H1 (cell line): Measurements from ENCODE around the gene PTPRC. TPM values are rescaled to one million over a fixed set of nuclear protein-coding genes. Genes with fewer than 3 reads are reported as not detected.

Experiments used
- BACH1 ChIP-seq: IDR thresholded peaks from 2 replicates; pipeline ENCODE4 v1.6.1; 2012; ENCODE audit warnings: low read length, improper control_type of control experiment
- POU5F1 ChIP-seq: IDR thresholded peaks from 2 replicates; pipeline ENCODE4 v1.6.1; 2011; ENCODE audit warnings: low read depth, mild to moderate bottlenecking, low read length, moderate library complexity
- polyA plus RNA-seq, 7 experiments: library from polyadenylated mRNA; depleted of rRNA in 3 of 7; stranded (reverse) in 5 of 7; unstranded in 2 of 7; fragments of >200 nt in 5 of 7; fragments of 200-250 nt in 2 of 7; gene quantifications; 1 replicate in 5 of 7; 2 replicates in 1 of 7; 4 replicates in 1 of 7; pipeline versions ENCODE4 v1.2.1 to v1.2.3, GENCODE V29; 2011 to 2013; ENCODE audit warnings: missing spikeins in 2 of 7, mixed read lengths in 2 of 7
- total RNA-seq: library from RNA; stranded (reverse); fragmentation: NEBNext Ultra II Directional; extraction: Animal tissue kit (Norgen Biotek cat#: 25700); gene quantifications from 2 replicates; pipeline ENCODE4 v1.2.1, GENCODE V29; 2021

PTPRC gene
- total and polyA plus RNA-seq, 2 of the 8 experiments (the other 6 are each of a cell fraction or from before 2014, with no cell fraction given) = 0.05 TPM; not detected in 1

GRCh38 chr1:198653808-198654413, 15.1 kb downstream of the PTPRC start (continued):
- TF ChIP-seq BACH1 = no peak
- no peak for TF ChIP-seq POU5F1
